Nephron (organoid): Measurements from ENCODE around the gene CRYGS.
"Not testable (repeated sequence)": the region's sequence is repeated elsewhere in the genome, so short reads cannot be mapped to it uniquely, and the experiment has no call there.

Source experiments
- H3K27ac Mint-ChIP-seq, 3 experiments: 2 replicates each; pipeline ENCODE4 v1.8.0; 2020; ENCODE audit warnings: mixed read lengths in 3 of 3, mild to moderate bottlenecking in 2 of 3, moderate library complexity in 1 of 3
- H3K27me3 Mint-ChIP-seq: 2 replicates; pipeline ENCODE4 v1.8.0; 2021; ENCODE audit warnings: low read depth, mild to moderate bottlenecking, moderate library complexity, mixed read lengths
- H3K36me3 Mint-ChIP-seq: 2 replicates; pipeline ENCODE4 v1.8.0; 2020; ENCODE audit warnings: low read depth, mixed read lengths
- H3K4me1 Mint-ChIP-seq: 2 replicates; pipeline ENCODE4 v1.8.0; 2020; ENCODE audit warnings: mixed read lengths
- H3K4me3 Mint-ChIP-seq, 3 experiments: 2 replicates each; pipeline ENCODE4 v1.8.0; 2020; ENCODE audit warnings: mild to moderate bottlenecking in 3 of 3, mixed read lengths in 3 of 3, moderate library complexity in 2 of 3
- H3K9me3 Mint-ChIP-seq: 2 replicates; pipeline ENCODE4 v1.8.0; 2020; ENCODE audit warnings: mixed read lengths
- TF ChIP-seq, protein P1 (sequence below), 3 experiments: fragments of 200-600 bp; sonication (generic); IDR thresholded peaks; one replicate each; pipeline ENCODE4 v1.5.0; 2021; ENCODE audit warnings: antibody characterized with exemption in 3 of 3; ENCODE audit not compliant: unreplicated experiment in 3 of 3

CRYGS gene

DNA sequence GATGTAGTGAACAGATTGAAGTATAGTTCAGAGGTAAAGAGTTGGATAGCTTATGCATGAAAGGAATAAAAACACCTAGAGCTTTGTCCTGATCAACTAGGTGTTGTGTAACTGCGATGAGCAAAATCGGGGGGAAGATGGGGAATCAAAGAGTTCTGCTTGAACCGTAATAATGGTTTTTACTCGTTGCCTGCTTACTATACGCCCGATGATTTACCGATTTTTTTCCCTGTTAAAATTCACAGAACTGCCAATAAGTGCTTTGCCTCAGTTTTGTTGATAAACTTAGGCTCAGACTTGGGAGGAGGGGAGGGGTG, 25.6 kb upstream of the CRYGS start:
- peaks cover 12% of the 10 kb centered on the region for H3K36me3 Mint-ChIP-seq
- no peaks in the 10 kb centered on the region for H3K27me3 Mint-ChIP-seq
- H3K27ac Mint-ChIP-seq: peak overlapping the region in 2 of 3 experiments; percentile 61 to 89
- H3K4me1 Mint-ChIP-seq: peaks cover 39% of the 10 kb centered on the region
- peak overlapping the region; percentile 91 to 98 (median 92) for H3K4me3 Mint-ChIP-seq
- TF ChIP-seq, protein P1, sequence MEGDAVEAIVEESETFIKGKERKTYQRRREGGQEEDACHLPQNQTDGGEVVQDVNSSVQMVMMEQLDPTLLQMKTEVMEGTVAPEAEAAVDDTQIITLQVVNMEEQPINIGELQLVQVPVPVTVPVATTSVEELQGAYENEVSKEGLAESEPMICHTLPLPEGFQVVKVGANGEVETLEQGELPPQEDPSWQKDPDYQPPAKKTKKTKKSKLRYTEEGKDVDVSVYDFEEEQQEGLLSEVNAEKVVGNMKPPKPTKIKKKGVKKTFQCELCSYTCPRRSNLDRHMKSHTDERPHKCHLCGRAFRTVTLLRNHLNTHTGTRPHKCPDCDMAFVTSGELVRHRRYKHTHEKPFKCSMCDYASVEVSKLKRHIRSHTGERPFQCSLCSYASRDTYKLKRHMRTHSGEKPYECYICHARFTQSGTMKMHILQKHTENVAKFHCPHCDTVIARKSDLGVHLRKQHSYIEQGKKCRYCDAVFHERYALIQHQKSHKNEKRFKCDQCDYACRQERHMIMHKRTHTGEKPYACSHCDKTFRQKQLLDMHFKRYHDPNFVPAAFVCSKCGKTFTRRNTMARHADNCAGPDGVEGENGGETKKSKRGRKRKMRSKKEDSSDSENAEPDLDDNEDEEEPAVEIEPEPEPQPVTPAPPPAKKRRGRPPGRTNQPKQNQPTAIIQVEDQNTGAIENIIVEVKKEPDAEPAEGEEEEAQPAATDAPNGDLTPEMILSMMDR (IDR thresholded peaks at IDR 0.05; ENCODE audit: unreplicated experiment in 3 of 3): no peak
- H3K9me3 Mint-ChIP-seq: no peaks in the 10 kb centered on the region

DNA sequence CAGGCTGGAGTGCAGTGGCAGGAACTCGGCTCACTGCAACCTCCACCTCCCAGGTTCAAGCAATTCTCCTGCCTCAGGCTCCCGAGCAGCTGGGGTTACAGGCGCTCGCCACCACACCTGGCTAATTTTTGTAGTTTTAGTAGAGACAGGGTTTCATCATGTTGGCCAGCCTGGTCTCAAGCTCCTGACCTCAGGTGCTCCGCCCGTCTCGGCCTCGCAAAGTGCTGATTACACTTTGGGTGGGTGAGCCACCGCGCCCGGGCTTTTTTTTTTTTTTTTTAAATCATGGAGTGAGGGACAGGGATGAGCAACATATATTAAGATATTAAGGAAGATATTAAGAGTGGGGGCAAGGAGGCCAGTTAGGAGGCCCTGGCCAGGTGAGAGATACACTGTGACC, 25.2 kb upstream of the CRYGS start:
- Mint-ChIP-seq H3K4me3 (peak overlapping the region; percentile 91 to 98 (median 92)), H3K27ac (peak overlapping the region in 1 of 3 experiments; percentile 89), H3K4me1 (peaks cover 43% of the 10 kb centered on the region)
- H3K27me3 Mint-ChIP-seq, H3K36me3 Mint-ChIP-seq, H3K9me3 Mint-ChIP-seq: not testable (repeated sequence)

DNA sequence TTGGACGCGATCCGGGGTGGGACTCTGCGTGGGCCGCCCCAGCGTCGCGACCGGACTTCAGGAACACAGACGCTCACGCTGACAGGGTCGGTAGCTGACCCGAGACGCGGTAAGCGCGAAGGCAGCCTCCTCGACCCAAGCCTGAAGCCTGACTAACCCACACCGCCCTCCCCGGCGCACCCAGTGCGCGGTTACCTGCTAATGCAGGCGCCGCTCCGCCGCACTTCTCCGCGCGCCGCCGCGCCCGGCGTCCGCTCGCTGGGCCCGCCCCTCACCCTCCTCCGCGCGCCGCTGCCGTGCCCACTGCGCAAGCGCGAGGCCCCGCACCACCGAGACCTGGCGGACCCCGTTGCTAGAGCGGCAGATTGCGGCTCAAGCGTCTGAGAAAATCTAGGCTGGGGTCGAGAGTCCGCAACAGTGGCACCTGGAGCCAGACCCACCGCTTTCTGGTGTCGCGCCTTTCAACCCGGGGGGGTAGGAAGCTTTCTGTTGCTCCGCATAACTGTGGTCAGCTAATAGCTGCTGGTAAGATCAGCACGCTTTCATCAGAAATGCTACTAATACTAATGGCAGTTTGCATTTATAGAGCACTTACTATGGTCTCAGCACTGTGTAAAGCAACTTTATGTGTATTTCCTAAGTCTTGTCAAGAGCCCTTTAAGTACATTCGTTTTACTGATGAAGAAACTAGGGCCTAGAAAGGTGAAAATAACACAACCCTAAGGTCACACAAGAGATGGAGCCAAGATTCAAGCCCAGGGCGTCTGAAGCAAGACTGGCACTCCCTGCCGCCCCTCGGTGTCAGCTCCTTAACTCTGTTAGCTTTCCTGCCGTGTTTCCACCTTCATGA, 23.1 kb upstream of the CRYGS start, which contains the start of gene TBCCD1:
Gene TBCCD1, minus strand, starts transcription at position 268 of the 850 bp plus-strand sequence. CDS start 3,010 bp downstream, outside the sequence.
- Mint-ChIP-seq H3K4me3 (peak within 1 kb of the TSS; percentile 88 to 95 (median 89)), H3K27me3 (no peaks in the 10 kb centered on the region), H3K4me1 (peaks cover 43% of the 10 kb centered on the region), H3K9me3 (no peaks in the 10 kb centered on the region), H3K36me3 (peaks cover 5% of the 10 kb centered on the region), H3K27ac (peak within 1 kb of the TSS; percentile 80 to 98 (median 90))
- TF ChIP-seq, protein P1 (IDR thresholded peaks at IDR 0.05; ENCODE audit: unreplicated experiment in 3 of 3): no peak

DNA sequence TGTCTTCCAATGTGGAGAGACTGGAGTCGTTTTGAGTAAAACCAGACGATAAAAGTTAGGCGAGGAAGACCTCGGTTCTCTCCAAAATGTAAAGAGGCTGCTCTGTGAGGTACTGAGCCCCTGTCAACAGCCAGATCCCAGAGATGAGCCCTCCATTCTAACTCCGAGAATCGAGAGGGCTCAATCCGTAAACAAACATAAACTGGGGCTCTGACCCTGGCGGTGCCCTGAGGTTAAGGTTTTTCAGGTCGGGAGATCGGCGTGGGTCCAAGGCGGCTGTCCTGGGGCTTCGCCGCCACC, 22.5 kb upstream of the CRYGS start:
- Mint-ChIP-seq H3K9me3 (no peaks in the 10 kb centered on the region), H3K36me3 (peaks cover 8% of the 10 kb centered on the region), H3K27ac (peak overlapping the region; percentile 62 to 98 (median 90)), H3K4me3 (peak overlapping the region; percentile 88 to 95 (median 89)), H3K27me3 (no peaks in the 10 kb centered on the region), H3K4me1 (peaks cover 40% of the 10 kb centered on the region)
- TF ChIP-seq, protein P1 (IDR thresholded peaks at IDR 0.05; ENCODE audit: unreplicated experiment in 3 of 3): no peak

DNA sequence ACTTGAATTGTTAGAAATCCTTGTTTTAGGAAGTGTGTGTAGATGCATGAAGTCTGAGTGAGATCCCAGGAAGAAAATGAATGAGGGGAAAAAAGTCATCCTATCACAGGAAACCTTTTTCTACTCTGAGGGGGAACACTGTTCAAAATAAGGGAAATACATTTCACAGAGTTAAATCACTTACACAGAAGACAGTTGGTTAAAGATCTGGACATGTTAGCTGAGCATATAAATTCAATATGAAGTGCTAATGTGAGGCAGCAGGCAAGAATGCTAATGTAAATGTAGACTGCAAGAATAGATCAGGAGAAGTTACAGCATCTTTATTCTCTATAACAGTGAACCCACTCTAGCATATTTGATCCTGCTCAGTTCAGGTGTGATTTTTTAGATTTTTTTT, 20.4 kb upstream of the CRYGS start:
- Mint-ChIP-seq H3K4me1 (peaks cover 25% of the 10 kb centered on the region), H3K36me3 (peaks cover 8% of the 10 kb centered on the region), H3K27ac (no peak overlapping the region), H3K9me3 (no peaks in the 10 kb centered on the region), H3K27me3 (no peaks in the 10 kb centered on the region), H3K4me3 (peak overlapping the region; percentile 33 to 61 (median 52))
- TF ChIP-seq, protein P1 (IDR thresholded peaks at IDR 0.05; ENCODE audit: unreplicated experiment in 3 of 3): no peak

DNA sequence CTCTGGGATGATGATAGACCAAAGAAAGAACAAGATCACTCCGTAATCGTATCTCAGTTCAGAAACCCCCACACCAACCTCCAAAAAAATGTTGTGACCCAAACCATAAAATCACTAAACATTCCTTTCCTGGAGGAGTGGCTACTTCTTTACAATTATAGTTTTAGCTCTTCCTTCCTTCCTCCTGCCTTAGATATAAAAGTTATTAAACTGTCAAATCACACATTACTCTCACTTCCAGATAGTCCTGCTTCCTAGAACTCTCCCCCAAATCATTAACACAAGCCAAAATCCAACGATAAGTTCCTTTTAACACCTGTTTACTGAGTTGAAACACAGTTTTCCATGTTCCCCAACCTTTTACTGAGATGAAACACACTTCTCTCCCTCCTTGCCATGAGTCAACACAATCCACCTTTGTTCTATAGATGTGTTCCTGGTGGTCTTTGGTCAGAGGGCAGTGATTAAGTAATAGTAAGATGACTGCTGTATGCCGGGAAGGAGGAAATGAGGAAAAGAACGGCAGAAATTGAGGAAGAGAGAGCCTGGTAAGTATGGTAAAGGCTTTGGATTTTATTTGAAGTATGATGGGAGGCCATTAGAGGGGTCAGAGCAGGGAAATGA, 8.3 kb upstream of the CRYGS start:
- no peak overlapping the region for H3K4me3 Mint-ChIP-seq
- H3K4me1 Mint-ChIP-seq: no peaks in the 10 kb centered on the region
- no peaks in the 10 kb centered on the region for H3K9me3 Mint-ChIP-seq
- peaks cover 46% of the 10 kb centered on the region for H3K36me3 Mint-ChIP-seq
- no peaks in the 10 kb centered on the region for H3K27me3 Mint-ChIP-seq
- no peak overlapping the region for H3K27ac Mint-ChIP-seq
- TF ChIP-seq, protein P1 (IDR thresholded peaks at IDR 0.05; ENCODE audit: unreplicated experiment in 3 of 3): no peak
